C4-2B (cell line): ENCODE data around the gene RNF13.
"Not testable (repeated sequence)": the region's sequence is repeated elsewhere in the genome, so short reads cannot be mapped to it uniquely, and the experiment has no call there.

ENCODE experiments used
- ZFX ChIP-seq: fragments of 450-650 bp; IDR thresholded peaks from 2 replicates; pipeline ENCODE4 v1.6.1; 2017
- TF ChIP-seq, protein P1 (sequence below): fragments of 450-650 bp; conservative IDR thresholded peaks from 2 replicates; pipeline ENCODE4 v1.5.1; 2017; ENCODE audit warnings: mild to moderate bottlenecking

DNA sequence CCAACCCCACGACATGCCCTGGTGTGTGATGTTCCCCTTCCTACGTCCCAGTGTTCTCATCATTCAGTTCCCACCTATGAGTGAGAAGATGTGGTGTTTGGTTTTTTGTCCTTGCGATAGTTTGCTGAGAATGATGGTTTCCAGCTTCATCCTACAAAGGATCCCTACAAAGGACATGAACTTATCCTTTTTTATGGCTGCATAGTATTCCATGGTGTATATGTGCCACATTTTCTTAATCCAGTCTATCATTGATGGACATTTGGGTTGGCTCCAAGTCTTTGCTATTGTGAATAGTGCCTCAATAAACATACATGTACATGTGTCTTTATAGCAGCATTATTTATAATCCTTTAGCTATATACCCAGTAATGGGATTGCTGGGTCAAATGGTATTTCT lies 131.0 kb downstream of the RNF13 start:
- TF ChIP-seq, protein P1, sequence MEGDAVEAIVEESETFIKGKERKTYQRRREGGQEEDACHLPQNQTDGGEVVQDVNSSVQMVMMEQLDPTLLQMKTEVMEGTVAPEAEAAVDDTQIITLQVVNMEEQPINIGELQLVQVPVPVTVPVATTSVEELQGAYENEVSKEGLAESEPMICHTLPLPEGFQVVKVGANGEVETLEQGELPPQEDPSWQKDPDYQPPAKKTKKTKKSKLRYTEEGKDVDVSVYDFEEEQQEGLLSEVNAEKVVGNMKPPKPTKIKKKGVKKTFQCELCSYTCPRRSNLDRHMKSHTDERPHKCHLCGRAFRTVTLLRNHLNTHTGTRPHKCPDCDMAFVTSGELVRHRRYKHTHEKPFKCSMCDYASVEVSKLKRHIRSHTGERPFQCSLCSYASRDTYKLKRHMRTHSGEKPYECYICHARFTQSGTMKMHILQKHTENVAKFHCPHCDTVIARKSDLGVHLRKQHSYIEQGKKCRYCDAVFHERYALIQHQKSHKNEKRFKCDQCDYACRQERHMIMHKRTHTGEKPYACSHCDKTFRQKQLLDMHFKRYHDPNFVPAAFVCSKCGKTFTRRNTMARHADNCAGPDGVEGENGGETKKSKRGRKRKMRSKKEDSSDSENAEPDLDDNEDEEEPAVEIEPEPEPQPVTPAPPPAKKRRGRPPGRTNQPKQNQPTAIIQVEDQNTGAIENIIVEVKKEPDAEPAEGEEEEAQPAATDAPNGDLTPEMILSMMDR: not testable (repeated sequence)
- TF ChIP-seq ZFX: not testable (repeated sequence)
